Measurements from ENCODE around the gene S100PBP. TPM values are rescaled to one million over a fixed set of nuclear protein-coding genes. Genes with fewer than 3 reads are reported as not detected.
A peak's percentile ranks its signal among the peaks of the same experiment; 100 is the strongest.

The S100PBP gene
- total RNA-seq, 1 donor from 2014 or later = 53.8 TPM

GRCh38 chr1:32773764-32774463, 43.5 kb upstream of the S100PBP start:
- H3K27me3 Mint-ChIP-seq = no peaks in the 10 kb centered on the region
- peaks cover 28% of the 10 kb centered on the region for H3K36me3 Mint-ChIP-seq
- no peak for TF ChIP-seq CTCF (conservative IDR thresholded peaks at IDR 0.05)
- H3K4me3 Mint-ChIP-seq = no peak overlapping the region
- H3K4me1 Mint-ChIP-seq (ENCODE audit: unreplicated experiment) = peaks cover 22% of the 10 kb centered on the region
- no peaks in the 10 kb centered on the region for H3K9me3 Mint-ChIP-seq
- no peak for DNase-seq (ENCODE audit: extremely low spot score, unreplicated experiment)
- peak overlapping the region; percentile 78 for H3K27ac Mint-ChIP-seq

- no peaks in the 10 kb centered on the region for H3K9me3 Mint-ChIP-seq
- H3K36me3 Mint-ChIP-seq = peaks cover 28% of the 10 kb centered on the region
- H3K4me1 Mint-ChIP-seq (ENCODE audit: unreplicated experiment) = peaks cover 18% of the 10 kb centered on the region
- H3K4me3 Mint-ChIP-seq = no peak overlapping the region
- H3K27ac Mint-ChIP-seq = peak overlapping the region; percentile 78
- no peaks in the 10 kb centered on the region for H3K27me3 Mint-ChIP-seq
- DNase-seq (ENCODE audit: extremely low spot score, unreplicated experiment) = no peak
- no peak for TF ChIP-seq CTCF (conservative IDR thresholded peaks at IDR 0.05)
These were observed 43.0 kb upstream of the S100PBP start for GRCh38 chr1:32774464-32774808.

DNA sequence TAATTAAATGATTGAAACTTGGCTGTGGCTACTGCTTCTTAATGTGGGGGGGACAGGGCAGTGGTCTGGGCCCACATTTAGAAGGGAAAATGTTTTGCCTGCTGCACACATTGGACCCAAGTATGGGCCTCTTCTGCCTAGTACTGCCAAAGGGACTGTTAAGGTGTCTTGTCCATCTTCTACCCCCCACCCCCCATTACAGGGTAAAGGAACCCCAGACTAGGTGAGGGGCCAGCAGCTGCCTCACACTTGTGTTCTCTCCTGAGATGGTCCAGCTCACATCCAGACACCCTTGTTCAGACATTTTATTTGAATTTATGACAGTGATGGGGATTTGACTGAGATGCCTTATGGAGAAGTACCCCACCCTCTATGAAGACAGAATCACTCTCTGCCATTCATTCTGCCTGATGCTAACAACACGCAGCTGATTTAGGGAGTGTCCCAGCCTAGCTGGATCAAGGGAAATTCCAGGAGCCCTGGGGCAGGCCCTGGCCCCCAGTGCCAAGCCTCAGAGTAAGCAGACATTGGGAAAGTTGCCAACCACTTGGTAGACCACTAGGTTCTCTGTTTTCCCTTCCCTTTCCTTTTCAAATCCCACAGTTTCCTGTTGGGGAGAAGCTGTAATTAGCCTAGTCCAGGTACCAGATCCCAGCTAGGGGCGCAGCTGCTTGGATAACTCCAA, 42.4 kb upstream of the S100PBP start:
- H3K27ac Mint-ChIP-seq = no peak overlapping the region
- H3K36me3 Mint-ChIP-seq = peaks cover 33% of the 10 kb centered on the region
- no peaks in the 10 kb centered on the region for H3K9me3 Mint-ChIP-seq

GRCh38 chr1:32775640-32776337, 41.7 kb upstream of the S100PBP start:
- peaks cover 17% of the 10 kb centered on the region for H3K4me1 Mint-ChIP-seq (ENCODE audit: unreplicated experiment)
- H3K36me3 Mint-ChIP-seq = peaks cover 38% of the 10 kb centered on the region
- no peaks in the 10 kb centered on the region for H3K27me3 Mint-ChIP-seq
- no peaks in the 10 kb centered on the region for H3K9me3 Mint-ChIP-seq
- DNase-seq (ENCODE audit: extremely low spot score, unreplicated experiment) = no peak
- H3K4me3 Mint-ChIP-seq = no peak overlapping the region
- H3K27ac Mint-ChIP-seq = peak overlapping the region; percentile 80
- no peak for TF ChIP-seq CTCF (conservative IDR thresholded peaks at IDR 0.05)

More for the DNA sequence above, 42.4 kb upstream of the S100PBP start:
- peaks cover 17% of the 10 kb centered on the region for H3K4me1 Mint-ChIP-seq (ENCODE audit: unreplicated experiment)
- no peak for TF ChIP-seq CTCF (conservative IDR thresholded peaks at IDR 0.05)
- no peak for DNase-seq (ENCODE audit: extremely low spot score, unreplicated experiment)
- H3K27me3 Mint-ChIP-seq = no peaks in the 10 kb centered on the region
- no peak overlapping the region for H3K4me3 Mint-ChIP-seq

- H3K9me3 Mint-ChIP-seq = no peaks in the 10 kb centered on the region
- no peak overlapping the region for H3K27ac Mint-ChIP-seq
- no peak for DNase-seq (ENCODE audit: extremely low spot score, unreplicated experiment)
- peaks cover 10% of the 10 kb centered on the region for H3K4me1 Mint-ChIP-seq (ENCODE audit: unreplicated experiment)
- H3K27me3 Mint-ChIP-seq = no peaks in the 10 kb centered on the region
- H3K36me3 Mint-ChIP-seq = peaks cover 30% of the 10 kb centered on the region
- no peak for TF ChIP-seq CTCF (conservative IDR thresholded peaks at IDR 0.05)
- no peak overlapping the region for H3K4me3 Mint-ChIP-seq
These were observed 38.2 kb upstream of the S100PBP start for GRCh38 chr1:32779242-32779641.

Data from type B pancreatic cell (in vitro differentiated cells).